ENCODE results near the gene PEX6. TPM values are rescaled to one million over a fixed set of nuclear protein-coding genes. Genes with fewer than 3 reads are reported as not detected.

The PEX6 gene
- total and polyA plus RNA-seq, 2 donors (not counting 3 experiments of a cell fraction or from before 2014, with no cell fraction given) = 9.9 to 11.2 TPM

- Histone ChIP-seq H3K27me3 (ENCODE audit: control insufficient read depth in 2 of 2, insufficient read depth in 2 of 2, low read length in 2 of 2) (no peaks in the 10 kb centered on the region), H2AFZ (ENCODE audit: low read depth, low read length) (no peak overlapping the region), H3K4me1 (ENCODE audit: control insufficient read depth, extremely low read depth, insufficient read depth, low read length) (peaks cover 26% of the 10 kb centered on the region), H3K36me3 (ENCODE audit: control insufficient read depth in 2 of 2, extremely low read depth in 1 of 2, insufficient read depth in 2 of 2, low read length in 2 of 2) (peaks cover 2 to 17% of the 10 kb centered on the region in 2 experiments), H3K79me2 (ENCODE audit: control insufficient read depth, insufficient read depth, low read length) (peaks cover 35% of the 10 kb centered on the region), H3K9ac (replicated peaks; ENCODE audit: extremely low read depth, insufficient read depth, low read length) (no peak overlapping the region), H3K9me1 (replicated peaks; ENCODE audit: control insufficient read depth, extremely low read depth, insufficient read depth, low read length) (no peaks in the 10 kb centered on the region), H3K9me3 (replicated peaks; ENCODE audit: control insufficient read depth, insufficient read depth, low read length) (no peaks in the 10 kb centered on the region), H3K4me2 (ENCODE audit: insufficient read depth, low read length) (no peak overlapping the region), H3K4me3 (replicated peaks in 1 of 3; ENCODE audit: insufficient read depth in 1 of 3, low read depth in 1 of 3, low read length in 3 of 3) (no peak overlapping the region), H4K20me1 (replicated peaks; ENCODE audit: control insufficient read depth, extremely low read depth, insufficient read depth, low read length) (no peaks in the 10 kb centered on the region), H3K27ac (ENCODE audit: insufficient read depth, low read depth, low read length) (no peak overlapping the region)
- CTCF ChIA-PET = no interaction called here
- FAIRE-seq (no peak), DNase-seq (ENCODE audit: low read depth, low spot score) (no peak)
- POLR2A ChIA-PET = no interaction called here
- intact Hi-C loops (cut with micrococcal nuclease) (no loop called here), dilution Hi-C loops (cut with MboI; ENCODE audit: extremely low pct_ligation_motif_present, low sequenced_read_pairs) (no loop called here)
- TF ChIP-seq POLR2A (IDR thresholded peaks at IDR 0.05; ENCODE audit: low read depth, low read length) = no peak
- no peak for TF ChIP-seq CTCF (IDR thresholded peaks at IDR 0.05; ENCODE audit: extremely low read depth in 1 of 2, insufficient read depth in 1 of 2, low read depth in 1 of 2, low read length in 2 of 2)
- no peak for TF ChIP-seq GATA2 (IDR thresholded peaks at IDR 0.05; ENCODE audit: insufficient read depth, insufficient read length, low read depth, low read length)
- no peak for TF ChIP-seq MYC (IDR thresholded peaks at IDR 0.05; ENCODE audit: low read depth, low read length)
- no peak for TF ChIP-seq FOS (IDR thresholded peaks at IDR 0.05; ENCODE audit: borderline replicate concordance, insufficient read depth, low read length)
- TF ChIP-seq MAX (IDR thresholded peaks at IDR 0.05; ENCODE audit: insufficient read depth, insufficient read length) = no peak
- TF ChIP-seq EZH2 (IDR thresholded peaks at IDR 0.05; ENCODE audit: borderline replicate concordance, low read depth, low read length, severe bottlenecking) = no peak
- no peak for TF ChIP-seq JUN (IDR thresholded peaks at IDR 0.05; ENCODE audit: borderline replicate concordance, insufficient read depth, insufficient read length, low read depth)
- no peak for TF ChIP-seq POLR2AphosphoS5 (IDR thresholded peaks at IDR 0.05; ENCODE audit: insufficient read depth, low read depth, low read length)
- no TSS peak for BruUV-seq (replicated peaks)
Measured at GRCh38 chr6:42932412-42932811, 46.6 kb downstream of the PEX6 start.

All from endothelial cell of umbilical vein (primary cell).